AG04450 (cell line): ENCODE measurements around the gene RIC8B. TPM values are rescaled to one million over a fixed set of nuclear protein-coding genes. Genes with fewer than 3 reads are reported as not detected.

ENCODE experiments used
- CTCF ChIA-PET: fragments of 300-600, 350-600 bp; formaldehyde crosslinking; extraction: SDS; loops from one replicate; lab custom pipeline; 2022; ENCODE audit warnings: antibody characterized with exemption, inconsistent platforms; lab: Charles Lee
- POLR2A ChIA-PET: fragments of 350-600 bp; formaldehyde crosslinking; extraction: SDS; loops from one replicate; lab custom pipeline; 2021; ENCODE audit warnings: antibody characterized with exemption, inconsistent platforms; lab: Yijun Ruan, JAX
- DNase-seq: peaks from one replicate; pipeline ENCODE4 v3.0.0-alpha.2; 2011; ENCODE audit warnings: low read depth, low spot score
- H3K27ac ChIP-seq: one replicate; pipeline ENCODE4 v1.5.1; 2012; ENCODE audit warnings: low read depth, low read length, control low read depth
- H3K27me3 ChIP-seq: one replicate; pipeline ENCODE4 v1.6.0; 2012; ENCODE audit warnings: low read length; ENCODE audit not compliant: control insufficient read depth, insufficient read depth
- H3K4me3 ChIP-seq: 2 replicates; pipeline ENCODE4 v1.5.1; 2011; ENCODE audit warnings: mild to moderate bottlenecking, low read depth, low read length, control low read depth
- H3K9me3 ChIP-seq: 2 replicates; pipeline ENCODE4 v1.5.1; 2012; ENCODE audit warnings: low read length; ENCODE audit not compliant: control insufficient read depth, insufficient read depth
- CTCF ChIP-seq: IDR thresholded peaks from 2 replicates; pipeline ENCODE4 v1.5.1; 2011; ENCODE audit warnings: low read depth, low read length, control low read depth, inconsistent platforms
- polyA plus RNA-seq: library from polyadenylated mRNA; depleted of rRNA; stranded (reverse); fragments of >200 nt; gene quantifications from 2 replicates; pipeline ENCODE4 v1.2.3, GENCODE V29; 2011

Gene RIC8B
- polyA plus RNA-seq, 1 experiment = 11.2 TPM

DNA sequence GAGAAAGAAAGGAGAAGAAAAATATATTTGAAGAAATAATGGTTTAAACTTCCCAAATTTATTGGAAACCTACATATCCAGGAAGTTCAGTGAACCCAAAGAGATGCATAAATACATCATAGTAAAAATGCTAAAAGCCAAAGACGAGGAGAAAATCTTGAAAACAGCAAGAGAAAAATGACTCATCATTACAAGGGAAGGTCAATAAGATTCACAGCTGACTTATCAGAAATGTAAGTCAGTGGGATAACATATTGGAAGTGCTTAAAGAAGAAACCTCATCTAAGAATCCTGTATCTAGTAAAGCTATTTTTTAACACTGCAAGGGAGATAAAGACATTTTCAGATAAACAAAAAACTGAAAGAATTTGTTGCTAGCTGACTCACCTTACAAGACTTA, 19.9 kb downstream of the RIC8B start:
- ChIA-PET POLR2A (no interaction called here), CTCF (no interaction called here)
- no peak for TF ChIP-seq CTCF
- Histone ChIP-seq H3K9me3 (peaks cover 2% of the 10 kb centered on the region; the same call in 1 of the 2 replicates), H3K27ac (no peak overlapping the region), H3K27me3 (no peaks in the 10 kb centered on the region), H3K4me3 (no peak overlapping the region)
- DNase-seq = no peak

- H3K4me3 ChIP-seq = no peak overlapping the region
- no peak for TF ChIP-seq CTCF
- no peaks in the 10 kb centered on the region for H3K9me3 ChIP-seq
- H3K27ac ChIP-seq = no peak overlapping the region
- no peaks in the 10 kb centered on the region for H3K27me3 ChIP-seq
- ChIA-PET POLR2A (no interaction called here), CTCF (interaction anchor here (1.3 to 2.2 kb wide), 2 partner anchors 41 to 118 kb away, joined by 4 to 9 read pairs; no protein-coding TSS in a partner anchor)
- DNase-seq = no peak
Measured at GRCh38 chr12:106801167-106801708, 26.8 kb downstream of the RIC8B start.

DNA sequence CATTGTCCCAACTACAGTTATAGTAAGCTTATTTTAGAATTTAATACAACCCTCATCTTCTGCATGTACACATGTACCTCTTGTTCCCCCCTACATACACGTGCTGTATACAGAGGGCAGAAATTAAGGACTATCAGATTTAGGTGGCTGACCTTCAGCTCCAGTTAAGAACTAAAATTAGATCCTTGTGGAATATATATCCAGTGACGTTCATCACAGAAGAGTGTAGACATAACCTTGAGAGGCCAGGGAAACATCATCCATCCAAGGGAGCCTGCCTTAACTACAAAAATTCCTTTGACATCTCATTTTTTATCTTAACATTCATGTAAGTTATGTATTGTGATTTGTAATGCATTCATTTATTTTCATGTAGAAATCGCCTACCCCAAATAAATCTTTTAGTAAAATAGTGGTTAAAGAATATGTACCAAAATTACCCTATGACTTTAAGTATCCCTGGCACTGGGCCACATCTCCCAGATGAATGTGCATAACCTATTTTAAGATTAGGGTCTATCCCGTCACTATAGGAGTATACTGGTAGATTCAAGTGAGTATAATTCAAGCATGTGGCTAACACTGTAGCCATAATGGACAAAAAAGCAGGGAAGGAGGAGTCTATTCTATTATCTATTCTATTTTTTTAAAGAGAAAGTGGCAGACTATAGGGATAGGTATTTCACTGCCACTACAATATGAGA, 27.5 kb downstream of the RIC8B start:
- Histone ChIP-seq H3K27ac (no peak overlapping the region), H3K27me3 (no peaks in the 10 kb centered on the region), H3K9me3 (no peaks in the 10 kb centered on the region), H3K4me3 (no peak overlapping the region)
- CTCF ChIA-PET = interaction anchor here (1.3 to 2.2 kb wide), 2 partner anchors 40 to 118 kb away, joined by 4 to 9 read pairs; no protein-coding TSS in a partner anchor
- POLR2A ChIA-PET = no interaction called here
- DNase-seq = no peak
- no peak for TF ChIP-seq CTCF

DNA sequence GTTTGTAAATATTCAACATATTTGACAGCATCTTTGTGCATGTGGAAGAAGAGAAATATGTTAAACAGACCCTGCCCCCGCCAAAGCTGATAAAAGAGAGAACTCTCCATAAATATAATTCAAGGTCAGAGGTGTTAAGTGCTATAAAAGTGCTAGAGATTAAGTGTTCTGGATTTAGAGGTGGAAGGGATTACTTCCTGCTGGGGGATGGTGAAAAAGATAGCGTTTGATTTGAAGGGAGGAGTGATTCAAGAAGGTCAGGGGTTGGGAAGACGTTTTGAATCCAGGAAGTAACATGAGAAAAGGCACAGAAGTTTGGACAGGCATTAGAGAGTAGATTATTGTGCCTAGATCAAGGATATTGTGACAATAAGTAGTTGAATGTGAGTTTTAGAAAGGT, 30.2 kb downstream of the RIC8B start:
- H3K9me3 ChIP-seq = no peaks in the 10 kb centered on the region
- no peak for DNase-seq
- no peaks in the 10 kb centered on the region for H3K27me3 ChIP-seq
- POLR2A ChIA-PET = no interaction called here
- H3K27ac ChIP-seq = no peak overlapping the region
- no peak overlapping the region for H3K4me3 ChIP-seq
- CTCF ChIA-PET = no interaction called here
- no peak for TF ChIP-seq CTCF

DNA sequence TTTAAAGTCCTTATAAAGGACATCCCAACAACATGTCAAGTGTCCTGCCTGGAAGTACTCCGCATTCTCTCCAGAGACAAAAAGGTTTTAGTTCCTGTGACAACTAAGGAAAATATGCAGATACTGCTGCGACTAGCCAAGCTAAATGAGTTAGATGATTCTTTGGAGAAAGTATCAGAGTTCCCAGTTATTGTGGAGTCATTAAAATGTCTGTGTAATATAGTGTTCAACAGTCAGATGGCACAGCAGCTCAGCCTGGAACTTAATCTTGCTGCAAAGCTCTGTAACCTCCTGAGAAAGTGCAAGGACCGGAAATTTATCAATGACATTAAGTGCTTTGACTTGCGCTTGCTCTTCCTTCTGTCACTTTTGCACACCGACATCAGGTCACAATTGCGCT, 40.2 kb downstream of the RIC8B start:
- Histone ChIP-seq H3K4me3 (no peak overlapping the region), H3K27ac (no peak overlapping the region), H3K9me3 (no peaks in the 10 kb centered on the region), H3K27me3 (no peaks in the 10 kb centered on the region)
- no peak for TF ChIP-seq CTCF
- CTCF ChIA-PET = no interaction called here
- DNase-seq = no peak
- POLR2A ChIA-PET = no interaction called here
